Subcutaneous abdominal adipose tissue (tissue), 5 donors: Measurements from ENCODE around the gene CARMIL1.

Source experiments
- H3K27ac ChIP-seq: one replicate; pipeline ENCODE4 v1.7.0; 2013; ENCODE audit warnings: low read depth, mild to moderate bottlenecking, inconsistent platforms, low read length, moderate library complexity
- H3K27me3 ChIP-seq, 5 donors: one replicate each; pipeline ENCODE4 v1.7.0; 2013; ENCODE audit warnings: low read length in 5 of 5, inconsistent platforms in 1 of 5; ENCODE audit not compliant: control insufficient read depth in 5 of 5, insufficient read depth in 4 of 5
- H3K36me3 ChIP-seq, 5 donors: one replicate each; pipeline ENCODE4 v1.7.0; 2013; ENCODE audit warnings: low read length in 5 of 5; ENCODE audit not compliant: control insufficient read depth in 5 of 5, insufficient read depth in 5 of 5
- H3K4me1 ChIP-seq, 5 donors: one replicate each; pipeline ENCODE4 v1.7.0; 2013; ENCODE audit warnings: low read length in 5 of 5, mild to moderate bottlenecking in 3 of 5, moderate library complexity in 1 of 5; ENCODE audit not compliant: control insufficient read depth in 5 of 5, insufficient read depth in 5 of 5
- H3K4me3 ChIP-seq, 5 donors: one replicate each; pipeline ENCODE4 v1.7.0; 2013; ENCODE audit warnings: low read length in 5 of 5, low read depth in 1 of 5
- H3K9ac ChIP-seq, 5 donors: one replicate each; pipeline ENCODE4 v1.7.0; 2013; ENCODE audit warnings: low read length in 5 of 5, mild to moderate bottlenecking in 4 of 5, moderate library complexity in 3 of 5
- H3K9me3 ChIP-seq, 5 donors: one replicate each; pipeline ENCODE4 v1.7.0; 2013; ENCODE audit warnings: low read length in 5 of 5; ENCODE audit not compliant: control insufficient read depth in 5 of 5
- donor health status: healthy.
- donor health status: healthy.
- donor health status: healthy.
- donor health status: healthy.
- donor health status: healthy.

CARMIL1 gene

DNA sequence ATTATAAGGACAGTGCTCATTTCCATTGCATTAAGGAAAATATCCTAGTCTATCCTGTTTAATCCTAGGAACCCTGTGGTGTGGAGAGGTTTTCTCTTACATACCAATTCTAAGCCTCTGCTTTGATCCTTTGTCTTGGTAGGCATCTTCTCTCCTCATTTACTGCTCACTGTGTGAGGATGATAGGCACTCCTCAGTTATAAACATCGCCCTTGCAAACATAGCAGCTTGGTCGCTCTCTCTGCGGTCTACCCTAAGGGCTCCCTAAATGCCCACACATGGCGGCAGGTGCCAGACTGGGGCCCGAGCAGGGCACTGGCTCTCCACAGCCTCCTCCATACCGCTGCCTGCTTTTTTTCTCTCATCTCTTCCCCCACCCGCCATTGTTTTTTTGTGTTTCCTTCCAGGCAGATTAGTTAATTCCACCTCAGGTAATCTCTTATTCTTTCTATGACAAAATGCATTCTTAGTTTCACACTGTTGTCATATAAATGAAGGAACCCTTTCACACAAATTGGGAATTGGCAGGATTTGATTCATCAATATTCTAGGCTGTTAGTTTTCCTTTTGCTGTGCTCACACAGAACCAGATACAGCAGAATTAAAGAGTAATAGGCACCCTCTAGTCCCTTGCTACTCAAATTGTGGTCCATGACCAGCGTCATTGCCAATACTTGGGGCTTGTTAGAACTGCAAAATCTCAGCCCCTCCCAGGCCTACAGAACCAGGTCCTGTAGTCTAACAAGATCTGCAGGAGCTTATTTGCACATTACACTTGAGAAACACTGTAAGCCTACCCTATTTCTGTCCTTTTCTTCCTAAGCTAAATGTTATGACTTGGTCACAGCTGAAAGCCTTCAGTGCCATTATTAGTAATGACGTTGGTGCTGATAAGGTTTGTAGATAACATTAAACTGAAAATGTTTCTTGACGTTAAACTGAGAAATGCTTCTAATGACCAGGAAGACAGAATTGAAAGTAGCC, 36.3 kb downstream of the CARMIL1 start:
- H3K27ac ChIP-seq = no peak overlapping the region

DNA sequence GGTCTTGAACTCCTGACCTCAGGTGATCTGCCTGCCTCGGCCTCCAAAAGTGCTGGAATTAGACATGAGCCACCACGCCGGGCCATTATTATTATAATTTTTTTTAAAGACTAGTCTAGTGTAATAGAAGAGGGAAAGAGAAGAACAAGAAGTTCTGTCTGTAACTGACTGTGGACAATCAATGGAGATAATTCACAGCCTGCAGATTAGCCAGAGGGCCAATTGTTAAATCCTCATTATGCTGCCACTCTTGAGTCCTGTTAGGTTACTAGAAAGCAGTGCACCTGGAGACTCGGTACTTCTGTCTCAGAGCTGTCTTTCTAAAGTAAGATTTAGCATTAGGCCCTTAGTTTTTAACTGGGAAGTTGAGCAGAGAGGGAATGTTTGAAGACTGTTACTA, 37.5 kb downstream of the CARMIL1 start:
- no peaks in the 10 kb centered on the region for H3K36me3 ChIP-seq
- peaks cover 0 to 20% (median 13%) of the 10 kb centered on the region in 5 donors for H3K4me1 ChIP-seq
- H3K9me3 ChIP-seq = no peaks in the 10 kb centered on the region
- H3K9ac ChIP-seq = no peak overlapping the region
- no peak overlapping the region for H3K4me3 ChIP-seq
- H3K27me3 ChIP-seq = no peaks in the 10 kb centered on the region
- no peak overlapping the region for H3K27ac ChIP-seq

More for the DNA sequence above, 36.3 kb downstream of the CARMIL1 start:
- H3K9ac ChIP-seq = no peak overlapping the region
- H3K36me3 ChIP-seq = no peaks in the 10 kb centered on the region
- no peaks in the 10 kb centered on the region for H3K9me3 ChIP-seq
- no peak overlapping the region for H3K4me3 ChIP-seq
- no peaks in the 10 kb centered on the region for H3K27me3 ChIP-seq
- H3K4me1 ChIP-seq = peaks cover 0 to 21% (median 13%) of the 10 kb centered on the region in 5 donors

DNA sequence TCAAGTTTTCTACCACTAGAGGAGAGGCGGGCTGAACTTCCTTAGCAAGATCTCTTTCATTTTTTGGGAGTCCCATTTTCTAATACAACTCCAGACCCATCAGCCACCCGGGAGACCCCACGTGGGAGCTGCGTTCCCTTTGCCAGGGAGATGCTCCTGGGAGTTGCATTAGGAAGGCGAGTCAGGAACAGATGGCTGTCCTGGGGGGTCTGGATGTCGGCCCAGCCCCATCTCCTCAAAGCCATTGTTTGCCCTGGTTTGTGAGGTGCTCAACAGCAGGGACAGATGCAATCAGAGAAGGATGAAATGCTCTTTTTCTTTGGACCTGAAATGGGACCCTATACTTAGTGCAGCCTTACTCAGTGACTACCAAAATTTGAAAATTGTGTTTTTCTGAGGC, 39.4 kb downstream of the CARMIL1 start:
- Histone ChIP-seq H3K27me3 (no peaks in the 10 kb centered on the region), H3K36me3 (no peaks in the 10 kb centered on the region), H3K4me3 (no peak overlapping the region), H3K4me1 (peaks cover 0 to under 1% (median 0%) of the 10 kb centered on the region in 5 donors), H3K9ac (no peak overlapping the region), H3K9me3 (no peaks in the 10 kb centered on the region), H3K27ac (no peak overlapping the region)

DNA sequence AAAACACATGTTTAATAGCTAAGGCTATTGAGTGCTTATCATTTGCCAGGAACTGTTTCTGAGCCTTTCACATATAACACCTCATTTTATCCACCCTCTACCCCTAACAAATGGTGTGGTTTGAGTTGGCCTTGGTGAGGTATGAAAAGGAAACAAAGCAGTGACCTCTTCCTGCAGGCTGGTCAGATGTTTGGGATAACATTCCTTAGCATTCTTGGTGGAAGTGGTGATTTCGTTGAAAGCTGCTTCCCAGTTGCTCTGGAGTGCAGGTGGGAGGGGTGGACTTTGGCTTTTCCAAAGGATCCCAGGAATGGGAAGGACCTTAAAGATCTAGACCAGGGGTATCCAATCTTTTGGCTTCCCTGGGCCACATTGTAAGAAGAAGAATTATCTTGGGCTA, 41.3 kb downstream of the CARMIL1 start:
- H3K36me3 ChIP-seq = no peaks in the 10 kb centered on the region
- H3K9me3 ChIP-seq = no peaks in the 10 kb centered on the region
- no peak overlapping the region for H3K27ac ChIP-seq
- no peaks in the 10 kb centered on the region for H3K27me3 ChIP-seq
- no peak overlapping the region for H3K4me3 ChIP-seq
- no peak overlapping the region for H3K9ac ChIP-seq
- peaks cover 0 to 12% (median 8%) of the 10 kb centered on the region in 5 donors for H3K4me1 ChIP-seq

DNA sequence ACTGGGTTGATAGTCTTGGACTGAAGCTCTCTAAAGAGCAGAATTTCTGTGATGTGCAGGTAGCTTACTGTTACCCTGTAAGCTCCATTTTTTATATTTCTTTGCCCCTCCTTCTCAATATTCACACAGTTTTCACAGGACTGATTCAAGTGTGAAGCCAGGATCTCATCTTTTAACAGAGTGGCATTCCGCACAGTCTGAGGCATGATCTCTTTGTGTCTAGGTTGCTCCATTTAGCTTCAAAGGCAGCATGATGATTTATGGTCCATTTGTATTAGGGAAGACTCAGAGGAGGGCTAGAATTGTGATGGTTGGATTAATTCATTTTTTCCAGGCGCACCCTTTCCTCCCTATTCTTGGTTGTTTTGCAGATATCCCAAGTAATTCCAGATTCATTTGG, 43.5 kb downstream of the CARMIL1 start:
- H3K4me3 ChIP-seq = no peak overlapping the region
- peaks cover 0 to 19% (median 8%) of the 10 kb centered on the region in 5 donors for H3K4me1 ChIP-seq
- no peak overlapping the region for H3K27ac ChIP-seq

DNA sequence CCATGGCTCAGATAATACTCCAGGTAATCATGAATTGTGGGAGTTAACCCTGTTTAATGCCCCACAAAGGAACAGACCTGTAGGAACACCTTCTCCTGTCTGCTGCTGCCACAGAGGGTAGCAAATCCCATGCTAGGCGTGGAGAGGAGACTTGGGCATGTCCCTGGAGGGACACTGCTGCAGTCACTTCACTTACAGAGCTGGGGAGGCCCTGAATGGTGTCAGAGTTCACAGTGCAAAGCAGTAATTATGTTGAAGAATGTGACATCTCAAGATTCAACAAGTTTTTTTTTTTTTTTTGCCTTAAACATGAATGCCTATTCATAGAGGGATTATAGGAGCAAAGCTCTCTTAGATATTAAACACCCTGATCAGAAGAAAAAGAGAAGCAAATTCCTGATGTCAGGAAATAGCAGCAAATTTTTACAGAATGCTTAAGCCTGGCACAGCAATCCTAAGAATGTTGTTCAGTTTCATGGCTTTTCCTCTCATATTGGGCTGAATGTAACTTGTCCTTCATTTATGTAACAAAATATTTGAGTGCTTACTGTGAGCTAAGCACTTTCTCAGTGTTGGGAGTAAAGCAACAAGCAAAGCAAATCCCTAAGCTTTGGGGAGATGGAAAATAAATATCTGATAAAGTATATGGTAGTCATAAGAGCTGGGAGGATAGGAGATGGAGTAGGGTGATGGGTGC, 45.0 kb downstream of the CARMIL1 start:
- Histone ChIP-seq H3K9ac (no peak overlapping the region), H3K27me3 (no peaks in the 10 kb centered on the region), H3K9me3 (no peaks in the 10 kb centered on the region), H3K4me1 (peaks cover 0 to 22% (median 8%) of the 10 kb centered on the region in 5 donors), H3K27ac (peak overlapping the region; percentile 32), H3K36me3 (no peaks in the 10 kb centered on the region), H3K4me3 (no peak overlapping the region)

More for the DNA sequence above, 43.5 kb downstream of the CARMIL1 start:
- Histone ChIP-seq H3K36me3 (no peaks in the 10 kb centered on the region), H3K27me3 (no peaks in the 10 kb centered on the region), H3K9ac (no peak overlapping the region), H3K9me3 (no peaks in the 10 kb centered on the region)

DNA sequence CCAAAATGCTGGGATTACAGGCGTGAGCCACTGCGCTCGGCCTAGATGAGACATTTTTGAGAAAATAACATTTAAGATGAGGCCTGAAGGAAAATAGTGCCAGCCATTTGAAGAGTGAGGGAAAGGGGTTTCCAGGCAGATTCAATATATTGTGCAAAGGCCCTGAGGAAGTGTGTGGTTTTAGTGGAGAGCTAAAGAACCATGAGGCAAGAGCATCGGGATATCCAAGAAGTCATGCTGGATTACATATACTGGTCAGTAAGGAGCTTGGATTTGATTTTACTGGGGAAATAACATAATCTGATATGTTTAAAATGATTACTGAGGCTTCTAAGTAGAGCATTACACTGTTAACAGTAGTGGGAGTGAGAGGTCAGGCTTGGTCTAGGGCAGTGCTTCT, 47.0 kb downstream of the CARMIL1 start:
- no peaks in the 10 kb centered on the region for H3K9me3 ChIP-seq
- no peak overlapping the region for H3K4me3 ChIP-seq
- H3K27me3 ChIP-seq = no peaks in the 10 kb centered on the region
- no peak overlapping the region for H3K27ac ChIP-seq
- no peak overlapping the region for H3K9ac ChIP-seq
- H3K36me3 ChIP-seq = no peaks in the 10 kb centered on the region
- peaks cover 0 to 24% (median 11%) of the 10 kb centered on the region in 5 donors for H3K4me1 ChIP-seq

DNA sequence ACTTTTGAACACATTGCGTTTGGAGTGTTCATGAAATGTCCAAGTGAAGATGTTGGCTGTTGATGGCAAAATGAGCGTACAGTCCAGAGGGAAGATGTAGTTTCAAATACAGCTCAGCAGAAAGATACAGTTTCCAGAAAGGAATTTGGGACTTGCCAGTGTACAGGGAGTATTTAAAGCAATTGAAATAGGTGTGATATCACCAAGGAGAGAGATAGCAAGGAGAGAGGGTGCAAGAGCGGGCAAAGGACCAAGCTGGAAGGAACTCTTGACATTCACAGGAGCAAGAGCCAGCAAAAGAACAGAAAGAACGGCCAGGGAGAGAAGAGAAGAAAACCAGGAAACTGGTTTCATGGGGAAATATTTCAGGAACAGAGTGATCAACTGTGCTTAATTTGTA, 47.8 kb downstream of the CARMIL1 start:
- H3K4me3 ChIP-seq = no peak overlapping the region
- H3K27ac ChIP-seq = no peak overlapping the region
- H3K9me3 ChIP-seq = no peaks in the 10 kb centered on the region
- H3K4me1 ChIP-seq = peaks cover 0 to 31% (median 18%) of the 10 kb centered on the region in 5 donors
- no peaks in the 10 kb centered on the region for H3K36me3 ChIP-seq
- H3K27me3 ChIP-seq = no peaks in the 10 kb centered on the region
- no peak overlapping the region for H3K9ac ChIP-seq

DNA sequence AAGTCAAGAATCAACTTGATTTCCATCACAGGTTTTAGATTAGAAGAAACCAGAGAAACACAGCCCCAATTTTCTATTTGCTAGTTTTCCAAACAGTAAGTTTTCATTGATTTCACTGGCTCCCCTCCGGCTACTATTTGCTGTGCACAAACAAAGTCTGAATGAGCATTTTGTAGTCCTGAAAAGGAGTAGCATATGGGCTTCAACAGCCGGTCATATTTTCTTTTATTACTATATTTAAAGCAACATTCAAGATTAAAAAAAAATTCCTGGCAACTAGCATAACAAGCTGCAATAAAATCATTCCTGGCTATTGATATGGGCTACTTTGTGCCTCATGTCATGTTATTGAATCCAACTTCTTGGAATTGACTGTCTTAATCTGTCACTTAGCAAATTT, 48.3 kb downstream of the CARMIL1 start:
- Histone ChIP-seq H3K27ac (no peak overlapping the region), H3K36me3 (no peaks in the 10 kb centered on the region), H3K9me3 (no peaks in the 10 kb centered on the region), H3K4me3 (no peak overlapping the region), H3K4me1 (peaks cover 0 to 35% (median 18%) of the 10 kb centered on the region in 5 donors), H3K27me3 (no peaks in the 10 kb centered on the region), H3K9ac (no peak overlapping the region)
